Upper lobe of left lung (tissue), 4 donors: ENCODE data around the gene ABCD3.

Source experiments
- CTCF ChIP-seq, 6 experiments: fragments of 450-650 bp in 4 of 6; fragments of 200-600 bp in 2 of 6; sonication (generic) in 2 of 6; IDR thresholded peaks; one replicate each; pipeline ENCODE4 v1.5.1; 2016 to 2019; ENCODE audit warnings: antibody characterized with exemption in 6 of 6
- EP300 ChIP-seq, 4 donors: sonication (generic); formaldehyde crosslinking; IDR thresholded peaks; one replicate each; pipeline ENCODE4 v1.5.1; 2017; ENCODE audit warnings: antibody characterized with exemption in 4 of 4, control low read depth in 2 of 4
- POLR2A ChIP-seq, 4 donors: fragments of 450-650 bp; IDR thresholded peaks; one replicate each; pipeline ENCODE4 v1.5.1; 2016 to 2017; ENCODE audit warnings: antibody characterized with exemption in 4 of 4, mild to moderate bottlenecking in 2 of 4
- POLR2AphosphoS5 ChIP-seq, 2 donors: sonication (generic); formaldehyde crosslinking; IDR thresholded peaks; one replicate each; pipeline ENCODE4 v1.5.1; 2017; ENCODE audit warnings: antibody characterized with exemption in 2 of 2

DNA sequence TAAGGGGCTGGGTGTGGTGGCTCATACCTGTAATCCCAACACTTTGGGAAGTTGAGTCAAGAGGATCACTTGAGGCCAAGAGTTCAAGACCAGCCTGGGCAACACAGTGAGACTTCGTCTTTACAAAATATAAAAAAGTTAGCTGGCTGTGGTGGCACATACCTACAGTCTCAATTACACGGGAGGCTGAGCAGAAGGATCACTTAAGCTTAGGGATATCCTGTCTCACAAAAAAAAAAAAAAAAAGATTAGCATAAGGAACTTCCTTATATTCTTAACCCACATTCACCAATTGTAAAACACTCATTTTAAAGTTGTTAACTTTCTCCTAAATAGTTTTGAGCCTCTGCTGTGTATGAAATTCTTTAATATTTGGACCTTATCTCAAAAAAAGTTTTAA is 53.1 kb downstream of the ABCD3 start:
- TF ChIP-seq CTCF (IDR thresholded peaks at IDR 0.05) (no peak), POLR2A (IDR thresholded peaks at IDR 0.05) (no peak), POLR2AphosphoS5 (IDR thresholded peaks at IDR 0.05) (no peak), EP300 (IDR thresholded peaks at IDR 0.05) (no peak)
